Measurements from ENCODE around the gene SSNA1.
"Not testable (repeated sequence)": the region's sequence is repeated elsewhere in the genome, so short reads cannot be mapped to it uniquely, and the experiment has no call there.

The SSNA1 gene

DNA sequence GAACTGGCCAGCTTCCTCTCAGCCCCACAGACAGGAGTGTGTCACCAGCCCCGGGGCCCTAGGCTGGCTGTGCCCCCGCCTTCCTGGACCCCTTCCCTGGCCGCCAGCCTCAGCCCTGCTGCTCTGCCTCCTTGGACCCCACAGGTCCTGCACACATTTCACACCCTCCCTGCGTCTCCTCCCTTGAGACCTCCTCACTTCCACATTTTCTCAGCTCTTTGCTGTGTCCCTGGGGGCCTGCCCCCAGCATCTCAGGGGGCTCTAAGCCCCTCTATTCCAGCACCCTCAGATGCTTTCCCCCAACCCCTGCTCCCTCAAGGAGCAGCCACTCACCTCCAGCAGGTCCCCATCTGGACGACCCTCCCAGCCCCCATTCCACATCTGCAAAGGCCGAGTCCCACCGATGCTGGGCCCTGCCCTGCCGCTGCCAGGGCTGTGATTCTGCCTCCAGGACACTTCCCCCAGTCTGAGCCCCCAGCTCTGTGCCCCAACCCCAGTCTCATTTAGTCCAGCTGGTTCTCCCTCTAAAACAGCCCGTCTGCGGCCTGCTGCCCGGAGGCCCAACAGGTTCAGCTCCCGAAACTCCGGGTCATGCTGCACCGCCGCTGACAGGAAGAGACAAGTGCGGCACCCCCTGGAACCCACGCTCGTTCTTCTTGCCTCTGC lies 46.4 kb downstream of the SSNA1 start:
- DNase-seq = no peak

DNA sequence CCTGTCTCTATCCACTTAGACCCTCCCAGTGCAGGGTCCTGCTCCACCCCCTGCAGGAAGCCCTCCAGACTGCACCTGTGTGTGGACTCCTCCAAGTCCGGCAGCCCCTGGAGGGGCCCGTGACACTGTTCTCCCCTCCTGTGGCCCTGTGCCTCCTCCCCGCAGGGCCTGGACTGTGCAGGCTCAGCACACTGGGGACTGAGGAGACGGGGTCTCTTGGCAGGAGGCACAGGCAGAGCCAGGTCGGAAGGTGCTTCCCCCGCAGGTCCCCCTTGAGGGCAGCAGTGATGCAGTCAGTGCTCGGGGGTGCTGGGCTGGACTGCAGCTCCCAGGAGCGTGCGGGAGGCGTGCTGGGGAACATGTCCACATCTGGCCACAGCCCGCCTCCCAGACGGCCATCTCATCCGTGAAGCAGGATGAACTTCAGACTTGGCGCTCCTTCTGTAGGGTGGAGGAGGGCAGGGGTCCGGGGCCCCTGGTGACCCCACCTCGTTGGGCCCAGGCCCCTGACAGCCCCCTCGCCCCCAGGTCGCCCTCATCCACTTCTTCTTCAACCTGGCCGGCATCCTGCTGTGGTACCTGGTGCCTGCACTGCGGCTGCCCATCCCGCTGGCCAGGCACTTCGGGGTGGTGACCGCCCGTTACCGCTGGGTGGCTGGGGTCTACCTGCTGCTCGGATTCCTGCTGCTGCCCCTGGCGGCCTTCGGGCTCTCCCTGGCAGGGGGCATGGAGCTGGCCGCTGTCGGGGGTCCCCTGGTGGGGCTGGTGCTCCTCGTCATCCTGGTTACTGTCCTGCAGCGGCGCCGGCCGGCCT lies 47.2 kb downstream of the SSNA1 start:
- no peak for DNase-seq

DNA sequence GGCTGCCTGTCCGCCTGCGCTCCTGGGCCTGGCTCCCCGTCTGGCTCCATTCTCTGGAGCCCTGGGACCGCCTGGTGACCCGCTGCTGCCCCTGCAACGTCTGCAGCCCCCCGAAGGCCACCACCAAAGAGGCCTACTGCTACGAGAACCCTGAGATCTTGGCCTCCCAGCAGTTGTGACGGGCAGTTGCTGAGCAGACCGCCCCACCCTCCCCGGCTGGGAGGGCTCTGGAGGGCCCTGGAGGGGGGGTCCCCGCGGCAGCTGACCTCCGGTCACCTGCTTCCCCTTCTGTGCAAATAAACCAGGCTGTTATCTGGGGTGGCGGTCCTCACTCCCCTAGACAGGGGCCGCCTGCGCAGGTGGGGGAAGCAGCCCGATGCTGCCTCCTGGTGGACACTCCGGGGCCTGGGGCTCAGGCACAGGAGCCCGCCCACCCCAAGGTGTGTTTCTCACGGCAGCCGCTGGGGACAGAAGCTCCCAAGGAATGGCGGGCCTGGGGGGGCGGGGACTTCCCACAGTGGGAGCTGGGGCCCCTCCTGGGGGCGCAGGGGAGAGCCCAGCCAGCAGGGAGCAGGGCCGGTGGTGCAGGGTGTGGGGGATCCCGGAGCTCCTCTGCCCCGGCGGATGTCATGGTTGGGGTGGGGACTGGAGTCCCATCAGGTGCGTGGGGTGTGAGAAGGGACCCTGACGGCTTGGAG lies 47.9 kb downstream of the SSNA1 start:
- peak; percentile 64 for DNase-seq

DNA sequence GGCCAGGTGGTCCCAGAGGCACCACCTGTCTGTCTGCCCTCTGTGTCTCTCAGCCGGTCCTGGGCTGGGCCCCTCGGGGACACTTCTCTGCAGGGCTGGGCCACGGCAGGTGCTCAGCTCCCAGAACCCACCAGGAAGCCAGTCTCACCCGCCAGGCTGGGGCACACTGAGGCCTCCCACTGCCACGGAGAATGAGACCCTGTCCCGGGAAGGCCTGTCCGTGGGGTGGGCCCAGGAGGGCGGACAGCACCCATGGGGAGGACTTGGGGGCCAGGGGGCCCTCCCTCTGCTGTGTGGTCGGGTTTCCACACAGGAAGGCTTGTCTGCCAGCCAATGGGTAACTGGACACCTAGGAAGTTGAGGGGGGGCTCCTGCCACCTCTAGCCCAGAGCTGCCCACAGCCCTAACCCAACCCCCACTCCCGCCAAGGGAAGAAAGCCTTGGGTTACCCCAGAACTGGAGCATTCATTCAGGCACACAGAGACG lies 48.5 kb downstream of the SSNA1 start:
- DNase-seq = no peak

DNA sequence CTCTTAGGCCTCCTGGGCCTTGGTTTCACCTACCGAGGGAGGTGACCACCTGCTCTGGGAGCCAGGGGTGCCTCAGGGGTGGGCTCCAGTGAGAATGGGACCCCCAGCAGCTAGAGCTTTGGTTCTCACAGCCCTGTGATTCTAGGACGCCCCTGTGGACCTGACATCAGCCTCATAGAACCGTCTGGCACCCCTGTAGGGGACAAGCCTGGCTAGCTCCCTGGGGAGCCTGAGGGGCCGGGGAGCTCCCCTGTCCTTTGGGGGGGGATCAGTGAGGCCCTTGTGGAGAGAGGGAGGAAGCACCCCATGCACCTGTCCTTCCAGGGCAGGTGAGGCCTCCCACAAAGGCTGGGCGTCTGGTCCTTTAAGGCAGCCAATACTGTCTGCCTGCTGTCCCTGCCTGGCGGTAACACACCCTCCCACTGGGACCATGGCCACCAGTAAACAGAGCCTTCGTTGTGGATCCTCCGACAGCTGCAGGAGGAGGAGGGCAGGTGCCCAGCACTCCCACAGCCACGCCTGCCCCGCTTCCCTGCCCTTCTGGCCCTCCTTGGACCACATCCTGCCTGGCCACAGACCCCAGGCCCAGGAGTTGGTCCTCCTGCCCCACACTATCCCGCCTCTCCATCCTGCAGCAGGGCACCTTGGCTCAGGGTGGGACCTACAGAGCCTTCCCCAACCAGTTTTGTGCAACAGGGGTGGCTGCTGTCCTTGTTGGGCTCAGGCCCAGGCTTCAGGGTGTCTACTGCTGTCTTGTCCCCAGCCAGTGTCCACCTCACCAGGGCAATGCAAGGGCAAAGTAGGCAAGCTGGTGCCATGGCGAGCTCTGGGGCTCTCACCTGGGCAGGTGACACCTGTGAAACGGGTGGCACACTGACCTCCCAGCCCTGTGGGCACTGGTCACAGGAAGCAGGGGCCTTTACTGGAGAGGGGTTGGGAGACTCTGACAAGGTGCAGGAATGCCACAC lies 49.6 kb downstream of the SSNA1 start:
- DNase-seq = no peak

DNA sequence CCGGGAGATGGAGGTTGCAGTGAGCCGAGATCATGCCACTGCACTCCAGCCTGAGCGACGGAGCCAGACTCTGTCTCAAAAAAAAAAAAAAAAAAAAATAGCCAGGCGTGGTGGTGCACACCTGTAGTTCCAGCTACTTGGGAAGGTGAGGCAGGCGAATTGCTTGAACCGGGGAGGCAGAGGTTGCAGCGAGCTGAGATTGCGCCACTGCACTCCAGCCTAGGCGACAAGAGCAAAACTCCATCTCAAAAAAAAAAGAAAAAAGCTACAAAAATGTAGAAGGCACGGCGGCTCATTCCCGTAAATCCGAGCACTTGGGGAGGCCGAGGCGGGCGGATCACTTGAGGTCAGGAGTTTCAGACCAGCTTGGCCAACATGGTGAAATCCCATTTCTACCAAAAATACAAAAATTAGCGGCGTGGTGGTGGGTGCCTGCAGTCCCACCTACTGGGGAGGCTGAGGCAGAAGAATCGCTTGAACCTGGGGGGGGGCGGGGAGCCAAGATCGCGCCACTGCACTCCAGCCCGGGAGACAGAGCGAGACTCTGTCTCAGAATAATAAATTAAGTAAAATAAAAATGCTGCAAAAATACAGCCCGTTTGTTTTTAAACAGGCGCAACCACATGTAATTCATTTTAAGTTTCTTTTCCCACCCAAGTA lies 51.2 kb downstream of the SSNA1 start:
- not testable (repeated sequence) for DNase-seq

All from NCI-H1105 (cell line).